H9 (cell line): Measurements from ENCODE around the gene FAM120A. TPM values are rescaled to one million over a fixed set of nuclear protein-coding genes. Genes with fewer than 3 reads are reported as not detected.

Source experiments
- DNase-seq: peaks from one replicate; pipeline ENCODE4 v3.0.0-alpha.2; 2017
- H2AFZ ChIP-seq: one replicate; pipeline ENCODE4 v1.6.1; 2013; ENCODE audit warnings: mild to moderate bottlenecking, low read length, control low read depth, moderate library complexity
- H2AK5ac ChIP-seq: 2 replicates; pipeline ENCODE4 v1.6.1; 2013; ENCODE audit warnings: low read length, control low read depth, mixed read lengths; ENCODE audit not compliant: insufficient read length
- H2BK120ac ChIP-seq: one replicate; pipeline ENCODE4 v1.6.1; 2013; ENCODE audit warnings: low read depth, mild to moderate bottlenecking, low read length, control low read depth, inconsistent platforms; ENCODE audit not compliant: poor library complexity, severe bottlenecking
- H2BK12ac ChIP-seq: 2 replicates; pipeline ENCODE4 v1.6.1; 2013; ENCODE audit warnings: low read length, control low read depth, mixed read lengths, low read depth; ENCODE audit not compliant: insufficient read length
- H2BK15ac ChIP-seq: 2 replicates; pipeline ENCODE4 v1.6.1; 2013; ENCODE audit warnings: low read depth, low read length, control low read depth
- H2BK20ac ChIP-seq: one replicate; pipeline ENCODE4 v1.6.1; 2013; ENCODE audit warnings: low read depth, mild to moderate bottlenecking, low read length, control low read depth, inconsistent platforms; ENCODE audit not compliant: poor library complexity, severe bottlenecking
- H2BK5ac ChIP-seq: 2 replicates; pipeline ENCODE4 v1.6.1; 2013; ENCODE audit warnings: low read length, control low read depth, mixed read lengths; ENCODE audit not compliant: insufficient read length
- H3K14ac ChIP-seq: 2 replicates; pipeline ENCODE4 v1.6.1; 2013; ENCODE audit warnings: low read length, control low read depth; ENCODE audit not compliant: insufficient read depth
- H3K18ac ChIP-seq: 2 replicates; pipeline ENCODE4 v1.6.1; 2013; ENCODE audit warnings: low read depth, mild to moderate bottlenecking, mixed read lengths, low read length, control low read depth; ENCODE audit not compliant: insufficient read length
- H3K23ac ChIP-seq: 2 replicates; pipeline ENCODE4 v1.6.1; 2013; ENCODE audit warnings: low read length, control low read depth, mixed read lengths, low read depth; ENCODE audit not compliant: insufficient read length
- H3K23me2 ChIP-seq: 2 replicates; pipeline ENCODE4 v1.6.1; 2013; ENCODE audit warnings: low read depth, mild to moderate bottlenecking, mixed read lengths, low read length, control low read depth; ENCODE audit not compliant: insufficient read length, poor library complexity, severe bottlenecking
- H3K27ac ChIP-seq: 2 replicates; pipeline ENCODE4 v1.5.1; 2013; ENCODE audit warnings: low read length, control low read depth, mixed read lengths, low read depth; ENCODE audit not compliant: insufficient read length
- H3K27me3 ChIP-seq: 2 replicates; pipeline ENCODE4 v1.6.1; 2013; ENCODE audit warnings: low read length, control low read depth, inconsistent platforms; ENCODE audit not compliant: insufficient read depth
- H3K4ac ChIP-seq: 2 replicates; pipeline ENCODE4 v1.6.1; 2013; ENCODE audit warnings: low read depth, mild to moderate bottlenecking, control low read depth, inconsistent platforms, low read length, moderate library complexity
- H3K4me1 ChIP-seq: 2 replicates; pipeline ENCODE4 v1.6.1; 2013; ENCODE audit warnings: low read length, control low read depth, inconsistent platforms; ENCODE audit not compliant: insufficient read depth
- H3K4me2 ChIP-seq: 2 replicates; pipeline ENCODE4 v1.6.1; 2013; ENCODE audit warnings: low read length, control low read depth, mixed read lengths; ENCODE audit not compliant: insufficient read length, insufficient read depth
- H3K56ac ChIP-seq: 2 replicates; pipeline ENCODE4 v1.6.1; 2013; ENCODE audit warnings: low read depth, mild to moderate bottlenecking, mixed read lengths, low read length, control low read depth; ENCODE audit not compliant: insufficient read length
- H3K79me1 ChIP-seq: 2 replicates; pipeline ENCODE4 v1.6.1; 2013; ENCODE audit warnings: low read depth, mild to moderate bottlenecking, moderate library complexity, low read length, control low read depth, inconsistent platforms; ENCODE audit not compliant: insufficient read depth, poor library complexity, severe bottlenecking
- H3K79me2 ChIP-seq: 2 replicates; pipeline ENCODE4 v1.6.1; 2013; ENCODE audit warnings: low read length, control low read depth, inconsistent platforms; ENCODE audit not compliant: insufficient read depth
- H3K9ac ChIP-seq: 2 replicates; pipeline ENCODE4 v1.6.1; 2013; ENCODE audit warnings: low read length, control low read depth, mixed read lengths; ENCODE audit not compliant: insufficient read length; ENCODE audit errors: extremely low read depth
- H3K9me3 ChIP-seq: one replicate; pipeline ENCODE4 v1.6.1; 2013; ENCODE audit warnings: low read depth, low read length, inconsistent platforms; ENCODE audit not compliant: control insufficient read depth
- H3T11ph ChIP-seq: one replicate; pipeline ENCODE4 v1.6.1; 2013; ENCODE audit warnings: mild to moderate bottlenecking, low read length, control low read depth, inconsistent platforms
- H4K20me1 ChIP-seq: one replicate; pipeline ENCODE4 v1.6.1; 2013; ENCODE audit not compliant: control insufficient read depth, insufficient read length, insufficient read depth
- H4K5ac ChIP-seq: 2 replicates; pipeline ENCODE4 v1.6.1; 2013; ENCODE audit warnings: low read depth, mild to moderate bottlenecking, mixed read lengths, low read length, control low read depth; ENCODE audit not compliant: insufficient read length
- H4K8ac ChIP-seq: replicated peaks from 2 replicates; pipeline ENCODE4 v1.6.1; 2013; ENCODE audit warnings: low read length, control low read depth, mixed read lengths, low read depth; ENCODE audit not compliant: insufficient read length
- H4K91ac ChIP-seq: 2 replicates; pipeline ENCODE4 v1.6.1; 2013; ENCODE audit warnings: low read depth, mild to moderate bottlenecking, moderate library complexity, mixed read lengths, low read length, control low read depth; ENCODE audit not compliant: insufficient read length
- H3K27ac Mint-ChIP-seq, 3 experiments: 2 replicates in 2 of 3; 3 replicates in 1 of 3; pipeline ENCODE4 v1.8.0; 2020 to 2021; ENCODE audit warnings: mixed read lengths in 3 of 3, mild to moderate bottlenecking in 1 of 3, moderate library complexity in 1 of 3
- H3K27me3 Mint-ChIP-seq: 2 replicates; pipeline ENCODE4 v1.8.0; 2021; ENCODE audit warnings: low read depth, mild to moderate bottlenecking, moderate library complexity, mixed read lengths
- H3K36me3 Mint-ChIP-seq, 3 experiments: 2 replicates in 2 of 3; 3 replicates in 1 of 3; pipeline ENCODE4 v1.8.0; 2020 to 2021; ENCODE audit warnings: low read depth in 3 of 3, mixed read lengths in 3 of 3; ENCODE audit not compliant: insufficient read depth in 1 of 3
- H3K4me1 Mint-ChIP-seq, 2 experiments: 2 replicates each; pipeline ENCODE4 v1.8.0; 2020; ENCODE audit warnings: mixed read lengths in 2 of 2
- H3K4me3 Mint-ChIP-seq, 2 experiments: 2 replicates in 1 of 2; 3 replicates in 1 of 2; pipeline ENCODE4 v1.8.0; 2020 to 2021; ENCODE audit warnings: mild to moderate bottlenecking in 2 of 2, mixed read lengths in 2 of 2, moderate library complexity in 1 of 2
- H3K9me3 Mint-ChIP-seq, 2 experiments: 2 replicates in 1 of 2; 3 replicates in 1 of 2; pipeline ENCODE4 v1.8.0; 2020; ENCODE audit warnings: mild to moderate bottlenecking in 2 of 2, mixed read lengths in 2 of 2, moderate library complexity in 1 of 2
- WGBS: extraction: QIAGEN DNeasy Blood & Tissue Kit; methylation state at CpG from one replicate; pipeline ENCODE4 v1.1.7; 2013; ENCODE audit warnings: missing lambda C conversion rate, low lambda C conversion rate, mixed read lengths; ENCODE audit not compliant: insufficient read length; ENCODE audit errors: extremely low coverage; 5-methylcytosine and 5-hydroxymethylcytosine counted together
- total RNA-seq: library from RNA; stranded (reverse); gene quantifications from 2 replicates; pipeline ENCODE4 v1.2.1, GENCODE V29; 2021
- TF ChIP-seq, protein P1 (sequence below): fragments of 200-600 bp; sonication (generic); conservative IDR thresholded peaks from 3 replicates; pipeline ENCODE4 v1.8.0; 2021; ENCODE audit warnings: antibody characterized with exemption, mild to moderate bottlenecking

FAM120A gene
- total RNA-seq, 1 experiment from 2014 or later: 57.7 TPM

DNA sequence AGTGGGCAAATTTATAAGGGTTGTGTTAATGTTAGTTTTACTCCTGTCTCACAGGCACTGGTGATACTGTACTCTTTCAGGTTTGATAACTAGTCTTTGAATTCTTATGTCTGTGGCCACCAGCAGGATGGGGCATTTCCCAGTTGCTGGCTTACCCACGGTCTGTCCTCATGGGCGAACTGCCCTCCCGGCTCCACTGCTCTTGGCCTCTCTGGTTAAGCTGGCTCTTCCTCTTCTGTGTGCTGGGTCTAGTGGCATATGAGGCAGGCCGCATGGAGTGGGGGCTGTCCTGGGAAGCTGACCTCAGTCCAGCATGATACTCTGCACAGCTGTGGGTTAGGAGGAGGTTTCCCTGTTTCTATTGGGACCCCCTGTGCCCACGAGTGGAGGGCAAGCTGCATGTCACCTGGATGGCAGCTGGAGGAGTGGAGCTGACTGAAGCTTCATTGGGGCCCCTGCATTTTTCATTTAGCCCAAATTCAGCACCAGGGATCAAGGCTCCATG lies 144.4 kb downstream of the FAM120A start:
- Histone ChIP-seq H3K4ac (no peak overlapping the region), H3K4me2 (no peak overlapping the region), H4K20me1 (peaks cover 2% of the 10 kb centered on the region), H3K79me2 (no peaks in the 10 kb centered on the region), H3K27ac (no peak overlapping the region), H2BK20ac (no peak overlapping the region), H4K5ac (no peak overlapping the region), H2BK5ac (no peak overlapping the region), H3K9me3 (no peaks in the 10 kb centered on the region), H2AK5ac (no peak overlapping the region), H2BK15ac (no peak overlapping the region), H3K27me3 (no peaks in the 10 kb centered on the region), H2AFZ (no peak overlapping the region), H3K14ac (no peak overlapping the region), H3K9ac (no peak overlapping the region), H3K23ac (no peak overlapping the region), H2BK120ac (no peak overlapping the region), H3T11ph (no peak overlapping the region), H3K23me2 (no peaks in the 10 kb centered on the region), H3K4me1 (peaks cover 15% of the 10 kb centered on the region; the same call in 1 of the 2 replicates), H2BK12ac (no peak overlapping the region), H4K8ac (no peak overlapping the region), H3K79me1 (no peaks in the 10 kb centered on the region), H4K91ac (no peak overlapping the region), H3K18ac (no peak overlapping the region), H3K56ac (no peak overlapping the region)
- Mint-ChIP-seq H3K4me3 (no peak overlapping the region), H3K27ac (peak overlapping the region in 1 of 3 experiments; percentile 22; a peak in 2 of 7 replicates), H3K9me3 (no peaks in the 10 kb centered on the region), H3K36me3 (no peaks in the 10 kb centered on the region), H3K27me3 (no peaks in the 10 kb centered on the region), H3K4me1 (peaks cover 40 to 53% of the 10 kb centered on the region in 2 experiments)
- DNase-seq: no peak
- no CpG with 5 or more reads among the region's 5 CpGs for WGBS
- TF ChIP-seq, protein P1, sequence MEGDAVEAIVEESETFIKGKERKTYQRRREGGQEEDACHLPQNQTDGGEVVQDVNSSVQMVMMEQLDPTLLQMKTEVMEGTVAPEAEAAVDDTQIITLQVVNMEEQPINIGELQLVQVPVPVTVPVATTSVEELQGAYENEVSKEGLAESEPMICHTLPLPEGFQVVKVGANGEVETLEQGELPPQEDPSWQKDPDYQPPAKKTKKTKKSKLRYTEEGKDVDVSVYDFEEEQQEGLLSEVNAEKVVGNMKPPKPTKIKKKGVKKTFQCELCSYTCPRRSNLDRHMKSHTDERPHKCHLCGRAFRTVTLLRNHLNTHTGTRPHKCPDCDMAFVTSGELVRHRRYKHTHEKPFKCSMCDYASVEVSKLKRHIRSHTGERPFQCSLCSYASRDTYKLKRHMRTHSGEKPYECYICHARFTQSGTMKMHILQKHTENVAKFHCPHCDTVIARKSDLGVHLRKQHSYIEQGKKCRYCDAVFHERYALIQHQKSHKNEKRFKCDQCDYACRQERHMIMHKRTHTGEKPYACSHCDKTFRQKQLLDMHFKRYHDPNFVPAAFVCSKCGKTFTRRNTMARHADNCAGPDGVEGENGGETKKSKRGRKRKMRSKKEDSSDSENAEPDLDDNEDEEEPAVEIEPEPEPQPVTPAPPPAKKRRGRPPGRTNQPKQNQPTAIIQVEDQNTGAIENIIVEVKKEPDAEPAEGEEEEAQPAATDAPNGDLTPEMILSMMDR: no peak
